Left lung (tissue), 10 donors: Measurements from ENCODE around the gene DHDDS. TPM values are rescaled to one million over a fixed set of nuclear protein-coding genes. Genes with fewer than 3 reads are reported as not detected.

ENCODE experiments used
- ATAC-seq: fragments of 200-7000 bp; cut with Tn5 transposase; one replicate; pipeline ENCODE4 v1.9.1; 2020; ENCODE audit warnings: moderate library complexity
- DNase-seq, 4 donors: peaks; one replicate each; pipeline ENCODE4 v3.0.0-alpha.2; 2013 to 2020
- H3K27ac ChIP-seq, 2 donors: fragments of 200-600 bp; sonication (generic) in 1 of 2; one replicate each; pipeline versions ENCODE4 v1.5.0 to v1.8.0; 2020 to 2021
- H3K27me3 ChIP-seq, 2 donors: fragments of 200-600 bp; sonication (generic) in 1 of 2; one replicate each; pipeline versions ENCODE4 v1.5.0 to v1.8.0; 2020 to 2021
- H3K36me3 ChIP-seq, 2 donors: fragments of 200-600 bp; sonication (generic) in 1 of 2; one replicate each; pipeline versions ENCODE4 v1.5.0 to v1.8.0; 2020 to 2021
- H3K4me1 ChIP-seq, 2 donors: fragments of 200-600 bp; one replicate each; pipeline ENCODE4 v1.8.0; 2021
- H3K4me3 ChIP-seq, 2 donors: fragments of 200-600 bp; sonication (generic) in 1 of 2; one replicate each; pipeline versions ENCODE4 v1.5.0 to v1.8.0; 2020 to 2021; ENCODE audit warnings: mild to moderate bottlenecking in 1 of 2
- H3K9me3 ChIP-seq, 2 donors: fragments of 200-600 bp; sonication (generic) in 1 of 2; one replicate each; pipeline versions ENCODE4 v1.5.0 to v1.8.0; 2020 to 2021
- CTCF ChIP-seq, 2 donors: fragments of 200-600 bp; sonication (generic) in 1 of 2; IDR thresholded peaks; one replicate each; pipeline versions ENCODE4 v1.5.0 to v1.8.0; 2021; ENCODE audit warnings: antibody characterized with exemption in 2 of 2
- intact Hi-C, 2 donors: fragments of 100-400 bp; cut with DNase I; formaldehyde crosslinking; loops; one replicate each; pipeline versions ENCODE4 v1.11.2 to v1.14.2; 2022
- polyA plus RNA-seq, 6 donors: library from polyadenylated mRNA; unstranded; fragments of 120-200 nt; gene quantifications; one replicate each; pipeline ENCODE4 v1.2.1, GENCODE V29; 2013; ENCODE audit not compliant: insufficient read length in 6 of 6
- total RNA-seq, 2 donors: library from RNA; stranded (reverse); fragmentation: NEBNext Ultra II Directional; extraction: Animal tissue kit (Norgen Biotek cat#: 25700); gene quantifications; one replicate each; pipeline ENCODE4 v1.2.1, GENCODE V29; 2021
- donor health status: DM: no; HTN: yes; CAD: no.
- donor health status: DM: no; HTN: no; CAD: no.

Gene DHDDS
- total and polyA plus RNA-seq, 8 donors: 34.5 to 56.0 (median 36.1) TPM

GRCh38 chr1:26472901-26473845, 41.1 kb downstream of the DHDDS start:
- intact Hi-C loops: no loop called here
- H3K9me3 ChIP-seq: no peaks in the 10 kb centered on the region
- H3K36me3 ChIP-seq: peaks cover 3 to 50% of the 10 kb centered on the region in 2 donors

GRCh38 chr1:26474818-26475217, 42.7 kb downstream of the DHDDS start:
- DNase-seq (no peak), ATAC-seq (no peak)
- Histone ChIP-seq H3K9me3 (no peaks in the 10 kb centered on the region), H3K36me3 (peaks cover 3 to 46% of the 10 kb centered on the region in 2 donors), H3K4me3 (no peak overlapping the region), H3K27me3 (no peaks in the 10 kb centered on the region), H3K27ac (peak overlapping the region in 1 of 2 donors; percentile 99), H3K4me1 (peaks cover 20 to 41% of the 10 kb centered on the region in 2 donors)
- intact Hi-C loops: no loop called here
- no peak for TF ChIP-seq CTCF (IDR thresholded peaks at IDR 0.05)

More at GRCh38 chr1:26472901-26473845, 41.1 kb downstream of the DHDDS start:
- peaks cover 20 to 44% of the 10 kb centered on the region in 2 donors for H3K4me1 ChIP-seq
- ATAC-seq: peak; percentile 87
- DNase-seq: peak; percentile 93 to 99 (median 97)
- peak overlapping the region; percentile 99 for H3K27ac ChIP-seq
- no peak for TF ChIP-seq CTCF (IDR thresholded peaks at IDR 0.05)
- H3K4me3 ChIP-seq: peak overlapping the region; percentile 98
- H3K27me3 ChIP-seq: no peaks in the 10 kb centered on the region

GRCh38 chr1:26475989-26476388, 43.9 kb downstream of the DHDDS start:
- peaks cover 15 to 30% of the 10 kb centered on the region in 2 donors for H3K4me1 ChIP-seq
- H3K27ac ChIP-seq: no peak overlapping the region
- H3K27me3 ChIP-seq: no peaks in the 10 kb centered on the region
- intact Hi-C loops: no loop called here
- TF ChIP-seq CTCF (IDR thresholded peaks at IDR 0.05): no peak
- no peaks in the 10 kb centered on the region for H3K9me3 ChIP-seq
- peaks cover 3 to 47% of the 10 kb centered on the region in 2 donors for H3K36me3 ChIP-seq
- DNase-seq (no peak), ATAC-seq (no peak)
- H3K4me3 ChIP-seq: no peak overlapping the region

- Histone ChIP-seq H3K9me3 (no peaks in the 10 kb centered on the region), H3K27me3 (no peaks in the 10 kb centered on the region), H3K4me1 (peaks cover 5 to 20% of the 10 kb centered on the region in 2 donors), H3K4me3 (no peak overlapping the region), H3K36me3 (peaks cover 3 to 47% of the 10 kb centered on the region in 2 donors), H3K27ac (peak overlapping the region in 1 of 2 donors; percentile 9)
- ATAC-seq (no peak), DNase-seq (no peak)
- intact Hi-C loops: no loop called here
- no peak for TF ChIP-seq CTCF (IDR thresholded peaks at IDR 0.05)
Observed at GRCh38 chr1:26476958-26477357, 44.8 kb downstream of the DHDDS start.

- peak overlapping the region in 1 of 2 donors; percentile 9 for H3K27ac ChIP-seq
Observed at GRCh38 chr1:26477446-26478152, 45.5 kb downstream of the DHDDS start.

More at GRCh38 chr1:26477446-26478152, 45.5 kb downstream of the DHDDS start:
- no peaks in the 10 kb centered on the region for H3K9me3 ChIP-seq
- H3K36me3 ChIP-seq: peaks cover 3 to 47% of the 10 kb centered on the region in 2 donors
- no peak for DNase-seq
- H3K4me3 ChIP-seq: no peak overlapping the region
- TF ChIP-seq CTCF (IDR thresholded peaks at IDR 0.05): no peak
- H3K27me3 ChIP-seq: no peaks in the 10 kb centered on the region
- intact Hi-C loops: no loop called here
- H3K4me1 ChIP-seq: peaks cover 5 to 19% of the 10 kb centered on the region in 2 donors
- no peak for ATAC-seq
